Mucosa of descending colon (tissue), 3 donors: Measurements from ENCODE around the gene ZNF318. TPM values are rescaled to one million over a fixed set of nuclear protein-coding genes. Genes with fewer than 3 reads are reported as not detected.
A peak's percentile ranks its signal among the peaks of the same experiment; 100 is the strongest.
"Not testable (repeated sequence)": the region's sequence is repeated elsewhere in the genome, so short reads cannot be mapped to it uniquely, and the experiment has no call there.

Source experiments
- ATAC-seq: fragments of 200-7000 bp; cut with Tn5 transposase; one replicate; pipeline ENCODE4 v1.9.1; 2020; ENCODE audit warnings: mild to moderate bottlenecking, moderate library complexity
- DNase-seq, 3 donors: peaks; one replicate each; pipeline ENCODE4 v3.0.0-alpha.2; 2020
- H3K36me3 ChIP-seq: fragments of 200-600 bp; one replicate; pipeline ENCODE4 v1.8.0; 2021; ENCODE audit warnings: low read depth, mild to moderate bottlenecking
- H3K4me1 ChIP-seq: fragments of 200-600 bp; one replicate; pipeline ENCODE4 v1.8.0; 2021; ENCODE audit warnings: low read depth, mild to moderate bottlenecking
- H3K4me3 ChIP-seq: fragments of 200-600 bp; one replicate; pipeline ENCODE4 v1.8.0; 2021; ENCODE audit warnings: mild to moderate bottlenecking
- H3K9me3 ChIP-seq: fragments of 200-600 bp; one replicate; pipeline ENCODE4 v1.8.0; 2021; ENCODE audit warnings: mild to moderate bottlenecking
- CTCF ChIP-seq: fragments of 200-600 bp; IDR thresholded peaks from one replicate; pipeline ENCODE4 v1.8.0; 2022; ENCODE audit warnings: antibody characterized with exemption, mild to moderate bottlenecking
- intact Hi-C, 2 donors: fragments of 100-400 bp; cut with DNase I in 1 of 2; cut with micrococcal nuclease in 1 of 2; formaldehyde crosslinking; loops; one replicate each; pipeline versions ENCODE4 v1.11.0 to v1.11.1; 2022; cut with DNase I, micrococcal nuclease
- total RNA-seq, 3 donors: library from RNA; stranded (reverse); fragmentation: NEBNext Ultra II Directional in 2 of 3; extraction: Animal tissue kit (Norgen Biotek cat#: 25700) in 2 of 3; gene quantifications; one replicate each; pipeline versions ENCODE4 v1.2.1 to v1.2.4, GENCODE V29; 2021 to 2023
- donor health status: DM: no; HTN: no; CAD: no; lungs with moderate emphysema.
- donor health status: DM: no; HTN: no; CAD: no.
- donor health status: DM: no; HTN: yes; CAD: no.

The ZNF318 gene
- total RNA-seq, 3 donors from 2014 or later = 12.4 to 24.3 (median 16.9) TPM

- ATAC-seq = peak; percentile 47
- intact Hi-C loops = no loop called here
- TF ChIP-seq CTCF = no peak
- no peaks in the 10 kb centered on the region for H3K9me3 ChIP-seq
- H3K4me1 ChIP-seq = no peaks in the 10 kb centered on the region
- DNase-seq = no peak
- H3K36me3 ChIP-seq = no peaks in the 10 kb centered on the region
- no peak overlapping the region for H3K4me3 ChIP-seq
Measured at GRCh38 chr6:43376551-43376981, 7.1 kb upstream of the ZNF318 start.

- DNase-seq (no peak), ATAC-seq (no peak)
- no peaks in the 10 kb centered on the region for H3K36me3 ChIP-seq
- H3K4me3 ChIP-seq = no peak overlapping the region
- H3K9me3 ChIP-seq = no peaks in the 10 kb centered on the region
- intact Hi-C loops = no loop called here
- H3K4me1 ChIP-seq = no peaks in the 10 kb centered on the region
- TF ChIP-seq CTCF = no peak
Measured at GRCh38 chr6:43375693-43376092, 6.2 kb upstream of the ZNF318 start.

GRCh38 chr6:43373252-43373875, 3.9 kb upstream of the ZNF318 start:
- no peak for ATAC-seq
- Histone ChIP-seq H3K36me3 (no peaks in the 10 kb centered on the region), H3K4me1 (no peaks in the 10 kb centered on the region), H3K9me3 (no peaks in the 10 kb centered on the region), H3K4me3 (no peak overlapping the region)
- intact Hi-C loops = no loop called here
- no peak for TF ChIP-seq CTCF
- no peak for DNase-seq

GRCh38 chr6:43370003-43370580, 645 bp upstream of the ZNF318 start:
- intact Hi-C loops, H3K4me1 ChIP-seq, H3K4me3 ChIP-seq, H3K36me3 ChIP-seq, DNase-seq, H3K9me3 ChIP-seq, ATAC-seq: not testable (repeated sequence)

- Histone ChIP-seq H3K9me3 (no peaks in the 10 kb centered on the region), H3K4me3 (peak overlapping the region; percentile 85), H3K36me3 (no peaks in the 10 kb centered on the region), H3K4me1 (peaks cover 3% of the 10 kb centered on the region)
- no peak for TF ChIP-seq CTCF
- intact Hi-C loops = no loop called here
- ATAC-seq = peak; percentile 25
- DNase-seq = peak; percentile 45 to 71 (median 65)
Measured at GRCh38 chr6:43368259-43369160, 937 bp downstream of the ZNF318 start.
